Endothelial cell of umbilical vein (primary cell): Measurements from ENCODE around the gene GP9. TPM values are rescaled to one million over a fixed set of nuclear protein-coding genes. Genes with fewer than 3 reads are reported as not detected.

Experiments used
- BruUV-seq: library from RNA; stranded (reverse); fragments of 400-500 nt; replicated peaks from 2 replicates; lab custom pipeline; 2021; lab: Mats Ljungman, UMichigan
- CTCF ChIA-PET: fragments of 300-600, 350-600 bp; sonication (Branson Sonifier 250); formaldehyde crosslinking; loops from one replicate; lab custom pipeline; 2021; ENCODE audit warnings: antibody characterized with exemption, inconsistent platforms; lab: Charles Lee
- POLR2A ChIA-PET: fragments of 300-600, 350-600 bp; sonication (Branson Sonifier 250); formaldehyde crosslinking; loops from one replicate; lab custom pipeline; 2021; ENCODE audit warnings: antibody characterized with exemption, inconsistent platforms; lab: Charles Lee
- DNase-seq: peaks from one replicate; pipeline ENCODE4 v3.0.0-alpha.2; 2011; ENCODE audit warnings: low read depth, low spot score
- FAIRE-seq: peaks from 2 replicates; lab custom pipeline; 2011; peaks lifted over from hg19 to GRCh38; lab: Jason Lieb, UNC
- H2AFZ ChIP-seq: 2 replicates; pipeline ENCODE4 v1.6.0; 2012; ENCODE audit warnings: low read depth, low read length, control low read depth, inconsistent platforms
- H3K27ac ChIP-seq: 2 replicates; pipeline ENCODE4 v1.5.1; 2011; ENCODE audit warnings: low read depth, mild to moderate bottlenecking, control low read depth, low read length, moderate library complexity; ENCODE audit not compliant: insufficient read depth
- H3K27me3 ChIP-seq, 2 experiments: 2 replicates each; pipeline versions ENCODE4 v1.6.0 to v1.6.1; 2011; ENCODE audit warnings: low read length in 2 of 2, mixed read lengths in 1 of 2; ENCODE audit not compliant: control insufficient read depth in 2 of 2, insufficient read depth in 2 of 2
- H3K36me3 ChIP-seq, 2 experiments: 2 replicates in 1 of 2; 3 replicates in 1 of 2; pipeline ENCODE4 v1.5.1; 2011; ENCODE audit warnings: low read length in 2 of 2, mild to moderate bottlenecking in 1 of 2, moderate library complexity in 1 of 2; ENCODE audit not compliant: control insufficient read depth in 2 of 2, insufficient read depth in 2 of 2; ENCODE audit errors: extremely low read depth in 1 of 2
- H3K4me1 ChIP-seq: 3 replicates; pipeline ENCODE4 v1.5.1; 2011; ENCODE audit warnings: mild to moderate bottlenecking, low read length; ENCODE audit not compliant: control insufficient read depth, insufficient read depth; ENCODE audit errors: extremely low read depth
- H3K4me2 ChIP-seq: 2 replicates; pipeline ENCODE4 v1.6.1; 2011; ENCODE audit warnings: low read length, control low read depth, mixed read lengths; ENCODE audit not compliant: insufficient read depth
- H3K4me3 ChIP-seq, 3 experiments: fragments of 200-600 bp in 1 of 3; sonication (generic), shearing (Covaris generic) in 1 of 3; replicated peaks in 1 of 3; 2 replicates each; pipeline ENCODE4 v1.5.1; 2011 to 2016; ENCODE audit warnings: control low read depth in 3 of 3, low read length in 3 of 3, mild to moderate bottlenecking in 2 of 3, inconsistent platforms in 1 of 3, low read depth in 1 of 3, moderate library complexity in 1 of 3; ENCODE audit not compliant: insufficient read depth in 1 of 3
- H3K79me2 ChIP-seq: 2 replicates; pipeline ENCODE4 v1.6.0; 2012; ENCODE audit warnings: low read length, inconsistent platforms; ENCODE audit not compliant: control insufficient read depth, insufficient read depth
- H3K9ac ChIP-seq: replicated peaks from 2 replicates; pipeline ENCODE3; 2011; ENCODE audit warnings: low read length, control low read depth; ENCODE audit not compliant: insufficient read depth; ENCODE audit errors: extremely low read depth
- H3K9me1 ChIP-seq: replicated peaks from 3 replicates; pipeline ENCODE4 v1.6.0; 2011; ENCODE audit warnings: mild to moderate bottlenecking, low read length; ENCODE audit not compliant: control insufficient read depth, insufficient read depth; ENCODE audit errors: extremely low read depth
- H3K9me3 ChIP-seq: replicated peaks from 2 replicates; pipeline ENCODE4 v1.5.1; 2012; ENCODE audit warnings: low read length, inconsistent platforms; ENCODE audit not compliant: control insufficient read depth, insufficient read depth
- H4K20me1 ChIP-seq: replicated peaks from 2 replicates; pipeline ENCODE3; 2011; ENCODE audit warnings: mild to moderate bottlenecking, low read length; ENCODE audit not compliant: control insufficient read depth, insufficient read depth; ENCODE audit errors: extremely low read depth
- CTCF ChIP-seq, 2 donors: IDR thresholded peaks; 1 replicate in 1 of 2; 2 replicates in 1 of 2; pipeline ENCODE4 v1.5.1; 2011; ENCODE audit warnings: low read length in 2 of 2, mild to moderate bottlenecking in 2 of 2, moderate library complexity in 2 of 2, control low read depth in 1 of 2, inconsistent platforms in 1 of 2, low read depth in 1 of 2; ENCODE audit not compliant: insufficient read depth in 1 of 2; ENCODE audit errors: extremely low read depth in 1 of 2
- EZH2 ChIP-seq: IDR thresholded peaks from 2 replicates; pipeline ENCODE4 v1.6.1; 2012; ENCODE audit warnings: borderline replicate concordance, low read depth, mild to moderate bottlenecking, moderate library complexity, low read length, inconsistent platforms; ENCODE audit not compliant: severe bottlenecking
- FOS ChIP-seq: IDR thresholded peaks from 2 replicates; pipeline ENCODE4 v1.6.1; 2011; ENCODE audit warnings: mild to moderate bottlenecking, low read length, moderate library complexity, borderline replicate concordance; ENCODE audit not compliant: insufficient read depth
- GATA2 ChIP-seq: IDR thresholded peaks from 2 replicates; pipeline ENCODE4 v1.7.0; 2011; ENCODE audit warnings: low read depth, mild to moderate bottlenecking, moderate library complexity, mixed read lengths, low read length; ENCODE audit not compliant: insufficient read length, insufficient read depth
- JUN ChIP-seq: IDR thresholded peaks from 2 replicates; pipeline ENCODE4 v1.6.1; 2011; ENCODE audit warnings: borderline replicate concordance, low read depth; ENCODE audit not compliant: insufficient read length, insufficient read depth
- MAX ChIP-seq: IDR thresholded peaks from 2 replicates; pipeline ENCODE4 v1.6.1; 2011; ENCODE audit not compliant: insufficient read depth, insufficient read length
- MYC ChIP-seq: IDR thresholded peaks from one replicate; pipeline ENCODE4 v1.6.1; 2011; ENCODE audit warnings: mild to moderate bottlenecking, low read depth, low read length
- POLR2A ChIP-seq: IDR thresholded peaks from 2 replicates; pipeline ENCODE4 v1.6.1; 2012; ENCODE audit warnings: low read depth, mild to moderate bottlenecking, control low read depth, low read length
- POLR2AphosphoS5 ChIP-seq: IDR thresholded peaks from 2 replicates; pipeline ENCODE4 v1.6.1; 2012; ENCODE audit warnings: low read depth, mild to moderate bottlenecking, control low read depth, low read length, moderate library complexity; ENCODE audit not compliant: insufficient read depth
- dilution Hi-C: fragments of 300-500 bp; cut with MboI; formaldehyde crosslinking; loops from one replicate; pipeline ENCODE4 v1.15.0; 2019; ENCODE audit warnings: low sequenced_read_pairs; ENCODE audit not compliant: extremely low pct_ligation_motif_present
- intact Hi-C: fragments of 100-400 bp; cut with micrococcal nuclease; formaldehyde crosslinking; loops from one replicate; pipeline ENCODE4 v1.10.0; 2022
- polyA plus RNA-seq, 4 experiments: library from polyadenylated mRNA; depleted of rRNA in 3 of 4; stranded (reverse) in 3 of 4; unstranded in 1 of 4; fragments of >200 nt; gene quantifications; 2 replicates each; pipeline versions ENCODE4 v1.2.1 to v1.2.3, GENCODE V29; 2011 to 2012; ENCODE audit warnings: missing spikeins in 1 of 4
- total RNA-seq: library from RNA; stranded (reverse); gene quantifications from 2 replicates; pipeline ENCODE4 v1.2.3, GENCODE V29; 2021

Gene GP9
- total and polyA plus RNA-seq, 2 donors (not counting 3 experiments of a cell fraction or from before 2014, with no cell fraction given): not detected

- Histone ChIP-seq H3K36me3 (no peaks in the 10 kb centered on the region), H4K20me1 (no peaks in the 10 kb centered on the region), H3K27ac (no peak overlapping the region), H3K4me1 (no peaks in the 10 kb centered on the region), H3K4me2 (no peak overlapping the region), H2AFZ (no peak overlapping the region), H3K79me2 (no peaks in the 10 kb centered on the region), H3K27me3 (no peaks in the 10 kb centered on the region), H3K9me3 (no peaks in the 10 kb centered on the region), H3K9me1 (no peaks in the 10 kb centered on the region), H3K9ac (no peak overlapping the region), H3K4me3 (no peak overlapping the region)
- dilution Hi-C loops (no loop called here), intact Hi-C loops (no loop called here)
- no TSS peak for BruUV-seq
- CTCF ChIA-PET: no interaction called here
- FAIRE-seq (no peak), DNase-seq (no peak)
- TF ChIP-seq CTCF (IDR thresholded peaks at IDR 0.05; ENCODE audit: extremely low read depth in 1 of 2, insufficient read depth in 1 of 2, low read depth in 1 of 2, low read length in 2 of 2): no peak
- POLR2A ChIA-PET: no interaction called here
Observed at GRCh38 chr3:129040039-129040336, 20.6 kb upstream of the GP9 start.

- no peak for DNase-seq
- BruUV-seq: no TSS peak
- POLR2A ChIA-PET: no interaction called here
- H3K36me3 ChIP-seq: no peaks in the 10 kb centered on the region
- H2AFZ ChIP-seq: no peak overlapping the region
- TF ChIP-seq MAX (no peak), GATA2 (no peak), JUN (no peak), FOS (no peak), MYC (no peak), CTCF (IDR thresholded peaks at IDR 0.05; ENCODE audit: extremely low read depth in 1 of 2, insufficient read depth in 1 of 2, low read depth in 1 of 2, low read length in 2 of 2) (no peak), EZH2 (no peak), POLR2A (no peak), POLR2AphosphoS5 (no peak)
- no peak overlapping the region for H3K4me2 ChIP-seq
- H3K9me1 ChIP-seq: no peaks in the 10 kb centered on the region
- H3K4me3 ChIP-seq: no peak overlapping the region
- intact Hi-C loops (no loop called here), dilution Hi-C loops (no loop called here)
- H3K27ac ChIP-seq: no peak overlapping the region
- H3K27me3 ChIP-seq: no peaks in the 10 kb centered on the region
- FAIRE-seq: no peak
- H3K4me1 ChIP-seq: peaks cover under 1% of the 10 kb centered on the region
- no peak overlapping the region for H3K9ac ChIP-seq
- H3K79me2 ChIP-seq: no peaks in the 10 kb centered on the region
- H3K9me3 ChIP-seq: no peaks in the 10 kb centered on the region
- H4K20me1 ChIP-seq: no peaks in the 10 kb centered on the region
- CTCF ChIA-PET: interaction anchor here (2.5 to 3.9 kb wide), 2 partner anchors 12 to 70 kb away, joined by 18 to 35 read pairs; no protein-coding TSS in a partner anchor
Observed at GRCh38 chr3:129040579-129041300, 19.8 kb upstream of the GP9 start.
